GM12891 (cell line): ENCODE data around the gene RYR2.
"Not testable (repeated sequence)": the region's sequence is repeated elsewhere in the genome, so short reads cannot be mapped to it uniquely, and the experiment has no call there.

ENCODE experiments used
- DNase-seq: peaks from one replicate; pipeline ENCODE4 v3.0.0; 2011; ENCODE audit warnings: low spot score; ENCODE audit not compliant: insufficient read length
- FAIRE-seq: peaks from 2 replicates; lab custom pipeline; 2011; peaks lifted over from hg19 to GRCh38; lab: Jason Lieb, UNC
- PAX5 ChIP-seq: IDR thresholded peaks from 2 replicates; pipeline ENCODE4 v1.6.1; 2011; ENCODE audit warnings: low read length, moderate library complexity, mild to moderate bottlenecking; ENCODE audit not compliant: insufficient read depth, severe bottlenecking
- POLR2A ChIP-seq: IDR thresholded peaks from 2 replicates; pipeline ENCODE4 v1.6.1; 2011; ENCODE audit warnings: low read depth, low read length, control low read depth
- POLR2AphosphoS5 ChIP-seq: IDR thresholded peaks from 2 replicates; pipeline ENCODE4 v1.6.1; 2011; ENCODE audit warnings: low read depth, low read length, control low read depth
- POU2F2 ChIP-seq: IDR thresholded peaks from 2 replicates; pipeline ENCODE4 v1.6.1; 2011; ENCODE audit warnings: low read depth, mild to moderate bottlenecking, control low read depth, low read length, moderate library complexity
- SPI1 ChIP-seq: IDR thresholded peaks from 2 replicates; pipeline ENCODE4 v1.6.1; 2011; ENCODE audit warnings: low read depth, low read length, control low read depth
- TAF1 ChIP-seq: IDR thresholded peaks from 2 replicates; pipeline ENCODE4 v1.6.1; 2011; ENCODE audit warnings: low read depth, low read length, control low read depth

The RYR2 gene

DNA sequence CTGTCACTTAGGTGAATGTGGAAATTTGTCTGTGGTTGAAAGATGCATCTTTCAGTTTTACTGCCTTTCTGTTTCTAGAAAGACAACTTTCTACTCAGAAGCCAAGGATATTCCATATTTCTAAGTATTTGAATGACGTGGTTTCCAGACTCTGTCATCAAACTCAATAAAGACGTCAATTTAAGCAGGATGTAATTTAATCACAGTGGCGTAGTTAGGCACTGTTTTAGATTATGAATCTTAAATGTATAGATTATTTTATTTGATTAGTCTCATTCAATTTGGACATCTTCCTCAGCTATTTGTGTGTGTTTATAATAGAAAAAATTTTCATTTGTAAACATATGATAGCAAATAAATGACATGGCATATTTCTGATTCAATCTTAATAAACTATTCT, 298.9 kb downstream of the RYR2 start:
- FAIRE-seq: no peak
- no peak for TF ChIP-seq SPI1
- no peak for TF ChIP-seq TAF1
- no peak for TF ChIP-seq POU2F2
- no peak for TF ChIP-seq POLR2A
- no peak for TF ChIP-seq PAX5
- no peak for TF ChIP-seq POLR2AphosphoS5
- no peak for DNase-seq

- TF ChIP-seq TAF1: no peak
- TF ChIP-seq PAX5: no peak
- no peak for TF ChIP-seq POLR2A
- TF ChIP-seq POLR2AphosphoS5: no peak
- no peak for TF ChIP-seq SPI1
- no peak for TF ChIP-seq POU2F2
- DNase-seq: no peak
- FAIRE-seq: no peak
Observed at GRCh38 chr1:237341391-237341790, 299.4 kb downstream of the RYR2 start.

- no peak for DNase-seq
- no peak for FAIRE-seq
- TF ChIP-seq POLR2AphosphoS5: no peak
- no peak for TF ChIP-seq POU2F2
- TF ChIP-seq PAX5: no peak
- TF ChIP-seq TAF1: no peak
- TF ChIP-seq SPI1: no peak
- TF ChIP-seq POLR2A: no peak
Observed at GRCh38 chr1:237342730-237343129, 300.7 kb downstream of the RYR2 start.

DNA sequence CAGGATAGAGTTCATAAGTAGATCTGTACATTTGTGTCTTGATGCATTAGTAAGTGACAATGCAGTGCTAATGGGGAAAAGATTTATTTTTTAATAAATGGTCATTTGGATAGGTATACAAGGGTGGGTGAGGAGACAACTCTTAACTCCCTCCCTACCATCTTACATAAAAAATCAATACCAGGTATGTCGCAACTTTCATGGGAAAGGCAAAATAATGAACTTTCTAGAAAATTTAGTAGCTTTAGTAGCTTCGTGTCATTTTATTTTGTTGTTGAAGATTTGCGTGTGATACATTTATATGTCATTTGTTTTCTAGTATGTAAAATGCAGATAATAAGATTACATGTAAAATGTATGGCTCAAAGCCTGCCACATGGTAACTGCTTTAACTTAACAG, 310.8 kb downstream of the RYR2 start:
- no peak for FAIRE-seq
- TF ChIP-seq POLR2AphosphoS5: no peak
- DNase-seq: no peak

GRCh38 chr1:237353918-237354317, 311.9 kb downstream of the RYR2 start:
- no peak for TF ChIP-seq POU2F2
- no peak for TF ChIP-seq SPI1
- no peak for TF ChIP-seq TAF1
- TF ChIP-seq POLR2AphosphoS5: no peak
- no peak for TF ChIP-seq PAX5
- no peak for FAIRE-seq

DNA sequence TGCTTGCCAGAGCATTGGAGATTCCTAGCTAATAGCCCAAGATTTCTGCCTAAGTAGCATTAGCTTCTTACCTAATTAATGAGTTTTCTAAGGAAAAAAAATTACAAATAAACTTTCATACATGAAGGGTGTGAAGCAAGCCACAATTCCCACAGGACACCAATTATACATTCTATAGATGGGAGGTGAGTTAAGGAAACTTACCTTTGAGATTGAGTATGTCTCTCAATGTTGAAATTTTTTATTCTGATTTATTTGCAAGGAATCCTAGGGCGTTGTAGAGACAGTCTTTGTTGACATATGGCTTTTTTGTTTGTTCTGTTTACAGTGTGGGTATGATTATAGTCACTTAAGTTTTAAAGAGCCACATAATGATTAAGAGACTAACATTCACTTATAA, 313.0 kb downstream of the RYR2 start:
- TF ChIP-seq POU2F2: no peak
- DNase-seq (no peak), FAIRE-seq (no peak)

More at GRCh38 chr1:237353918-237354317, 311.9 kb downstream of the RYR2 start:
- no peak for DNase-seq

DNA sequence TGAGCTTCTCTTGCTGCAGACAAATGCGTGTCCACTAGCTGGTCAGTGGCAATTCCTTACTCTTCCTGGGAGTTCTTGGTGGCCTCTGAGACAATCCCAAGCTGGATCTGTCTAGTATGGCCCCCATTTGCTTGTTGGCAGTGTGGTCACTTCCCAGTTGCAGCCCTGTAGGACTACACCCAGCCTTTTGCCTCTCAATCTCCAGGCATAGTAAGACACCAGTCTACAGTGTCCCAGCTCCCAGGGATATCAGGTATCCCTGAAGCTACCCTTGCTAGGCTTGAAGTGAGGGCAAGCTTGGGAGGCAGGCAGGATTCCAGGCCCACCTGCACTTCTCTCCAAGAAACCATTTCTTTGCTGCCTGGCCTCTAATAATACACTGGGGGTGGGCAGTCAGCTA, 316.6 kb downstream of the RYR2 start:
- no peak for TF ChIP-seq POLR2A
- no peak for TF ChIP-seq TAF1
- no peak for TF ChIP-seq SPI1
- TF ChIP-seq POU2F2: no peak
- TF ChIP-seq POLR2AphosphoS5: no peak
- no peak for TF ChIP-seq PAX5
- FAIRE-seq (no peak), DNase-seq (no peak)

- no peak for DNase-seq
- FAIRE-seq: no peak
- TF ChIP-seq PAX5: no peak
- TF ChIP-seq POU2F2: no peak
- TF ChIP-seq POLR2AphosphoS5: no peak
- no peak for TF ChIP-seq SPI1
- no peak for TF ChIP-seq POLR2A
- no peak for TF ChIP-seq TAF1
Observed at GRCh38 chr1:237367758-237368157, 325.8 kb downstream of the RYR2 start.

DNA sequence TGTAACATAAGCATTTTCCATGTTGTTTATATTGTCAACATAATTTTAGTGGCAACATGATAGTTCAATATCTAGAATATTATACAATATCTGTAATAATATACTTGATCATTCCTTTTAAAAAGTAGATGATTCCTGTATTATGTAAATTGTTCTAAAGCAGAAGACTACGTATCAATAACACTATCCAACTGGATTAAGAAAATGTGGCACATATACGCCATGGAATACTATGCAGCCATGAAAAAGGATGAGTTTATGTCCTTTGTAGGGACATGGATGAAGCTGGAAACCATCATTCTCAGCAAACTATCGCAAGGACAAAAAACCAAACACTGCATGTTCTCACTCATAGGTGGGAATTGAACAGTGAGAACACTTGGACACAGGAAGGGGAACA, 329.5 kb downstream of the RYR2 start:
- FAIRE-seq, DNase-seq: not testable (repeated sequence)

DNA sequence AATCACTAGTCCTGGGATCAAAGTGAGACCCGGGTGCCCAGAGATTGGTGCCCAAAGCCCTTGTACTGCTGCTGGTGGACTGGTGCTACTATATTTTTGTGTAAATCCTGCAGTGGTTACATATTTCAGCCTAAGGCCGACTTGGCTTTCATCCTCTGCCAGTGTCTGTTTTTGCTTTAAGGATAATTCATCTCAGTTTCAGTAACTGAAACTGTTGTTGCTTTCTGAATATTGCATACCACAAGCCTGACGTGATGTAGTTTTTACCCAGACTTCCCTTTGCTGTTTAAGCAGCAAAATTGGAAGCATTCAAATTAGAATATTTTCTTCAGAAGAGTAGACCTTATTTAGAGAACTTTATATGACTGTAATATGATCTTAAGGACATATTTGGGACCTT, 341.8 kb downstream of the RYR2 start:
- no peak for TF ChIP-seq POU2F2
- no peak for TF ChIP-seq POLR2A
- no peak for TF ChIP-seq POLR2AphosphoS5
- no peak for TF ChIP-seq PAX5
- no peak for TF ChIP-seq SPI1
- no peak for TF ChIP-seq TAF1
- no peak for DNase-seq

GRCh38 chr1:237384213-237384612, 342.2 kb downstream of the RYR2 start:
- FAIRE-seq (no peak), DNase-seq (no peak)
- no peak for TF ChIP-seq PAX5
- no peak for TF ChIP-seq POU2F2
- no peak for TF ChIP-seq POLR2A
- no peak for TF ChIP-seq POLR2AphosphoS5
- TF ChIP-seq TAF1: no peak
- no peak for TF ChIP-seq SPI1

More for the DNA sequence above, 341.8 kb downstream of the RYR2 start:
- FAIRE-seq: no peak
